Erythroblast (primary cell): ENCODE results near the gene AXIN1.

Source experiments
- GATA1 ChIP-seq: IDR thresholded peaks from 2 replicates; pipeline ENCODE4 v1.6.1; 2011; ENCODE audit warnings: low read depth, mild to moderate bottlenecking, control low read depth, low read length, moderate library complexity
- POLR2A ChIP-seq: IDR thresholded peaks from 2 replicates; pipeline ENCODE4 v1.6.1; 2011; ENCODE audit warnings: mild to moderate bottlenecking, low read length

- TF ChIP-seq POLR2A (no peak), GATA1 (no peak)
Measured at GRCh38 chr16:359067-359763, 6.7 kb upstream of the AXIN1 start.
